SU-DHL-6 (cell line): Measurements from ENCODE around the gene SLC39A11.

ENCODE experiments used
- CTCF ChIP-seq: fragments of 200-600 bp; sonication (generic); IDR thresholded peaks from one replicate; pipeline ENCODE4 v1.5.1; 2017; ENCODE audit warnings: antibody characterized with exemption, mild to moderate bottlenecking, low read length, moderate library complexity; ENCODE audit not compliant: insufficient read depth, poor library complexity, severe bottlenecking
- EZH2phosphoT487 ChIP-seq: fragments of 200-600 bp; sonication (generic), shearing (Covaris generic); conservative IDR thresholded peaks from 2 replicates; pipeline ENCODE4 v1.6.1; 2018; ENCODE audit warnings: mild to moderate bottlenecking, antibody characterized with exemption, low read length, moderate library complexity, mixed read lengths

GRCh38 chr17:72693956-72694355 is 398.5 kb downstream of the SLC39A11 start:
- TF ChIP-seq CTCF (no peak), EZH2phosphoT487 (no peak)
